Activated CD4-positive, alpha-beta T cell treated with anti-CD3 and anti-CD28 coated beads, Interleukin-2, amount 50 U/mL, for 24 hours (primary cell): ENCODE measurements around the gene IL20RA.

Experiments used
- DNase-seq, 2 donors: peaks; one replicate each; pipeline ENCODE4 v3.0.0-alpha.2; 2020; ENCODE audit warnings: low read depth in 1 of 2, low spot score in 1 of 2

Gene IL20RA

GRCh38 chr6:137046871-137047412, 2.2 kb upstream of the IL20RA start:
- DNase-seq: no peak

GRCh38 chr6:137045222-137045789, 541 bp upstream of the IL20RA start:
- no peak for DNase-seq

DNA sequence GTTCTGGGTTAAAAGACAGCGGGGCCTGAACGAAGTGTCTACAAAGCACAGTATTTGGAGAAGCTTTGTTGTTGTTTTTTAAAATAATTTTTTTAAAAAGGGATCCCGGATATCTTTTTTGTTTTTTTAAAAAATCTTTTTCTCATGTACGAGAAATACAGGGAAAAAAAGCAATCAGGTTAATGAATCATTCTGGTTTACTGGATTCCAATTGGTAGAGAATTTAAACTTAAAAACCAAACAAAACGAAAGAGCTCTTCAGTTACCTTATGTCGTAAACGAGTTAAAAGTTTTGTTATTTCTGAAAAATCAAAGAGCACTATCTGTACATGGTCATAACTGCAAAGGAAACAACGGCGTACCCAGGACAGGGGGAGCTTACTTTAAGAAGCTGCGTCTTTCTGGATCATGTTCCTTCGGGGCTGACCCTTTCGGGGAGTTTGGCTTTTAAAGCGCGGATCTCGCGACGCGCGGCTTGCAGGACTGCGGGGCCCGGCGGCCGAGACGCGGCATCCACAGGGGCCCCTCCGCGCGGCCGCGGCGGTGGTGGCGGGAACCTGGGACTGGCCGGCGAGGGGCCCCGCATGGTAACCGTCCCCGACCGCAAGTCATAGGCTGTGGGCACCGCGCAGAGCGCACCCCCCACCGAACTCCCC, 927 bp downstream of the IL20RA start:
- DNase-seq: no peak

DNA sequence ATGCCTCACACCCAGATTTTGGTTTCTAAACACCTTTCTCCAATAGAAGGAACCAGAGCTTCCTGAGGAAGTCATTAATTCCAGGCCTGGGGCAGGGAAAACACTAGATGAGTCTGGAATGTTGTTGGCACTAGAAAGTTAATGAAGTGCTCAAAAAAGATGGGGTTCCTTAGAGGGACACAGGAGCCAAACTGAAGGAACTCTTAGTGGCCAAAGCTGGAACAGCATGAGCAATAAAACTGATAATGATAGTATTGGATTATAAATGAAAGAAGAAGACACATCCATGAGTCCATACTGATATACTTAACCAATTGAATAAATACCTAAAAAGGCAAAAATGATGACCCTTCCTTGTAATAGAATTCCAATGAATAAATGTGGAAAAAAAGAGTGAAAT, 4.4 kb downstream of the IL20RA start:
- no peak for DNase-seq

GRCh38 chr6:137039010-137039409, 5.8 kb downstream of the IL20RA start:
- DNase-seq: no peak

DNA sequence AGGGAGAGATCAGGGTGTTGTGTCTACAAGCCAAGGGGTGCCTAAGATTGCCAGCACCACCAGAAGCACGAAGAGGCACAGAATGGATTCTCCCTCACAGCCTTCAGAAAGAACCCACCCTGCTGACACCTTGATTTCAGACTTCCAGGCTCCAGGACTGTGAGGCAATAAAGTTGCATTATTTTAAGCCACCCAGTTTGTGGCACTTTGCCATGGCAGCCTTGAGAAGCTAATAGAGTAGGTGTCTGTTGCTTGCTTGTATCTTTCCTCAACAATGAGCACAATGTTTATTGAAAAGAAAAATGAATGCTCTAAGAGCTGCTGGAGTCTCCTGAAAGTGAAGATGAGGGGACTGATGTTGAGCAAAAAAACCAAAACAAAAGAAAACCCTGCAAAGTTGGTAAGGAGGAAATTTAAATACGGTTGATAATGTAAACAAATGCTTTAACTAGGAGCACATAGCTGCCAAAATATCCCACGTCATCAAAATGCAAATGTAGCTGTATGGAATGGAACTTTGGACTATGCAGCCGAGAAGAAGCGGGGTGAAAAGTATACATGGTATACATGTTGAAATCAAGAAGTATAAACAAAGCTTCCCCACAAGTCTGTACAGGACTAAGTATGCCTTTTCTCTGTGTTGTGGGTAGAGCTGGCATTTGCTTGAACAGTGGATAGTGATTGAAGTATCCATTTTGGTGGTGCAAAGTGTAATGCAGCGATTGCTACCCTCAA, 8.0 kb downstream of the IL20RA start:
- no peak for DNase-seq

DNA sequence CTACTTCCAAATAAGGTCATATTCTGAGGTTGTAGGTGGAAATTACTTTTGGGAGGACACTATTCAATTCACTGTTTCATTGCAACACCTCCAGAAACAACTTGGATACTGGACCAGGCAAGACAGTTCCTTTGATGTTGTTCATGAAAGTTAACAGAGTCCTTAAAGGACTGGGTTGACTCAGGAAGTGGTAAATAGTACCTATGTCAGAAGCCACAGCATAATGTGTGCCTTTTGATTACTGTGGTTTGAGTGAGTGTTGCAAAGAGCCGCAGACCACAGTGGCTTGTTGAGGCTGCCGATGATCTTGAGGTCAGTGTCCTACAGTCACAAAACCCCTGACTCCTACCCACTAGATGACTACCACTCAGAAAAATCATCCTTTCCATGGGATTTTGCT, 10.9 kb downstream of the IL20RA start:
- DNase-seq: peak in 1 of 2 donors; percentile 33

DNA sequence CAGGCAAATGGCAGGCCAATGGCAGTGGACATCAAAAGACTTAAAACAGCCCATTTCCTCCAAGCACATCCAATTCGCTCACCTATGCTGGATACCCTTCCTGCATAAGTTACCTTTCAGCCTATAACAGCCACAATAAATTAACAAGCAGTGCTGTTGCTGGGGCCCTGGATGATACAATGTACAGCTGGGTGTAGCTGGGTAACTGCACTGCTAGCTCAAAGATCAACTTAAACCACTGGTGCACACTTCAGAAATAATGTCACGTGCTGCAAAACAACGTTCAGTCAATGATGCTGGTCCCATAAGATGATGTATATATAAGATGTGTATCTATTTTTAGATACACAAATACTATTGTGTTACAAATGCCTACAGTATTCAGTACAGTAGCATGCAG, 13.6 kb downstream of the IL20RA start:
- DNase-seq: no peak

DNA sequence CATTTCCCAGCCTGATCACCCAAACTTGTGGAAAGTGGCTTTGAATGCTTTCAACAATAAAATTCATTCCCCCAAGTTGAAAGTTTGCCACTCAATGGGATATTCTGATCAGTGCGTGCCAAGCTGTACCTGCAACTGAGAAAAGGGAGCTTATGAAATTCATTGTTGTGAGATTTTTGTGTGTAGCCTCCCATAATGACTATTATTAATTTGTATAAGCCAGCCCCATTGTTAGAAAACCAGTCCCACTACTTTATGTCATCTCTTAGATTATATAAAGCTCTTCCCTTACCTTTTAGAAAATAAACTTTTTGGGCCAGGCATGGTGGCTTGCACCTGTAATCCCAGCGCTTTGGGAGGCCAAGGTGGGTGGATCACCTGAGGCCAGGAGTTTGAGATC, 15.9 kb downstream of the IL20RA start:
- DNase-seq: no peak

GRCh38 chr6:137025786-137026730, 18.7 kb downstream of the IL20RA start:
- DNase-seq: no peak

DNA sequence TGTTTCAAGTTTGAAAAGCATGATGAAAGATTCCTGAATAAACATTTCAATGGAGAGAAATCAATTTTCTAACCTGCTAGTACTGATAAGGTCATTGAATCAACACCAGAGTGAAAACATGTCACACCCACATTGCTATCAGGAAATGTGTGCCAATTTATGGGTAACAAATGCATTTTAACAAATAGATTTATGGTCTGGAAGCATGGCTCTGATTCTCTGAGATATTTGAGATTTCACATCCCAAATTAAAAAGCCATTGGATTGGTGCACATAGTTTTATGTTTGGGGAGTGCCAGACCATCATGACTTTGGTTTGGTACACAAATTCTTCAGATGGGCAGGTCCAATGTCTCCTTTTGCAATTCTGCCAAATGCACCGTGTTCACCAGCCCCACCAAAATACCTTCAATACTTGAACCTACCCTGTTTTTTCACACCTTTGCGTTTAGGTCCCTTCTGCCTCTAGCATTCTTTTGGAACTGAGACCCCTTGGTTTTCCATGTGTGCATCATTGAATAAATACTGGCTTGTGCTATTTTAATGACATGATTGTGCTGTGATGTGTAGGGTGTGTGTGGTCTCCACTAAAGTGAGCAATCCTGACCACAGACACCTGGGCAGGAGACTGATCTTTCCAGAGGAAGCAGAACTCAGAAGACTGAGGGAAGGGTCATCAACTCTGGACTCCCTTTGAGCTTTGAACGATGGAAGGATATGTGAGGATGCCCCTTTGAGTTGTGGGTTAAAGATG, 20.4 kb downstream of the IL20RA start:
- no peak for DNase-seq

GRCh38 chr6:137020776-137021175, 24.0 kb downstream of the IL20RA start:
- no peak for DNase-seq

- DNase-seq: no peak
Measured at GRCh38 chr6:137019476-137020272, 25.1 kb downstream of the IL20RA start.

DNA sequence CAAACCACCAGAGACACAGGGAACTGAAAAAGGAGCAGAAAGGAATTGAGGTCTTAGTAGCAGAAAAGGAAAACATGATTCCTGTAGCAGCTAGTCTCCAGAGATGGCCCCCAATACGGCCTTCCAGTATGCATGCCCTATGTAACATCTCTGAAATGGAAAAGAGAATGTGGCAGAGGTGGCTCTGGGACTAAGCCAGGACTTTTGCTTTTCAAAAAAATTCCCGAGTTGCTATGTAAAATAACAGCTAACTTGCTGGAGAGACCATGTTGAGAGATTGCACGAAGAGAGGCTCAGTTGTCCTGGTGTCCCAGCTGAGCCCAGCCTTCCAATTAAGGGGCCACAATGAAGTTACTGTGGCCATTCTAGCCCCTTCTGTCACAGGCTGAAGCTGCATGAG, 27.7 kb downstream of the IL20RA start:
- DNase-seq: no peak

- no peak for DNase-seq
Measured at GRCh38 chr6:137016356-137016755, 28.4 kb downstream of the IL20RA start.

GRCh38 chr6:137015943-137016342, 28.8 kb downstream of the IL20RA start:
- no peak for DNase-seq

GRCh38 chr6:137013738-137014602, 30.8 kb downstream of the IL20RA start:
- no peak for DNase-seq

DNA sequence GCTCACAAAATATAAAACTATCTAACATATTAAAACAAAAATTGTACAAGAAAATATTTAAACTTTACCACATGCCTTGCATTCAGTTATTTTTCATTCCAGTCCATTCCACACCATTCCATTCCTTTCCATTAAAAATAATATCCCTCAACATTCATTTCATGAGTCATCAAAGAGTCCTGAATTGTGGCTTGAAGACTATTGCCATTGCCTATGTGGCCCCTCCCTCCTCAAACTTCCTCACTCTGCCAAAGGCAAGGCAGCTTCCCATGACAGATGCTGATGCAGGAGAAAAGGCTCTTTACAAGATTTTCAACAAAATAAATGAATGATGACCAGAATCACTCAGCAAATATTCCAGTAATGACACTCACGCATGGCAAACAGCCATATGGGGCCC, 31.7 kb downstream of the IL20RA start:
- no peak for DNase-seq

- DNase-seq: no peak
Measured at GRCh38 chr6:137011406-137011805, 33.4 kb downstream of the IL20RA start.
